K562 (cell line): ENCODE results near the gene E2F2. TPM values are rescaled to one million over a fixed set of nuclear protein-coding genes. Genes with fewer than 3 reads are reported as not detected.

Source experiments
- ARID4B ChIP-seq: sonication (generic); formaldehyde crosslinking; IDR thresholded peaks from 2 replicates; pipeline ENCODE4 v1.8.0; 2022; ENCODE audit warnings: mild to moderate bottlenecking, missing genetic modification reagents
- ESRRB ChIP-seq: fragments of 250-450 bp; sonication (Bioruptor Pico); IDR thresholded peaks from 2 replicates; pipeline ENCODE4 v1.5.0; 2020; ENCODE audit warnings: mild to moderate bottlenecking, moderate library complexity, borderline replicate concordance
- HEY1 ChIP-seq: fragments of 250-450 bp; sonication (Bioruptor Pico); IDR thresholded peaks from 2 replicates; pipeline ENCODE4 v1.5.0; 2020; ENCODE audit warnings: mild to moderate bottlenecking, moderate library complexity, borderline replicate concordance
- HMGXB4 ChIP-seq: sonication (generic); formaldehyde crosslinking; IDR thresholded peaks from 2 replicates; pipeline ENCODE4 v1.8.1; 2023; ENCODE audit warnings: mild to moderate bottlenecking, missing genetic modification reagents
- MEF2A ChIP-seq: IDR thresholded peaks from 2 replicates; pipeline ENCODE4 v1.6.1; 2011; ENCODE audit warnings: low read depth, mild to moderate bottlenecking, low read length, moderate library complexity; ENCODE audit not compliant: control insufficient read depth
- TCF3 ChIP-seq: sonication (generic); formaldehyde crosslinking; IDR thresholded peaks from 2 replicates; pipeline ENCODE4 v1.4.0; 2020; ENCODE audit warnings: mild to moderate bottlenecking, missing genetic modification reagents
- TOE1 ChIP-seq, 2 experiments: fragments of 450-650 bp in 1 of 2; sonication (generic) in 1 of 2; formaldehyde crosslinking in 1 of 2; IDR thresholded peaks; 2 replicates each; pipeline versions ENCODE4 v1.7.1 to v1.8.0; 2016 to 2022; ENCODE audit warnings: borderline replicate concordance in 2 of 2, mild to moderate bottlenecking in 2 of 2, antibody characterized with exemption in 1 of 2, inconsistent platforms in 1 of 2, low read depth in 1 of 2, missing genetic modification reagents in 1 of 2, moderate library complexity in 1 of 2
- ZBTB33 ChIP-seq: sonication (generic); formaldehyde crosslinking; IDR thresholded peaks from 2 replicates; pipeline ENCODE4 v1.8.1; 2023; ENCODE audit warnings: mild to moderate bottlenecking, missing genetic modification reagents
- ZBTB9 ChIP-seq: fragments of 450-650 bp; formaldehyde crosslinking; IDR thresholded peaks from 2 replicates; pipeline ENCODE4 v1.4.0; 2020; ENCODE audit warnings: mild to moderate bottlenecking, moderate library complexity
- ZMIZ1 ChIP-seq, 2 experiments: fragments of 150-350 bp in 1 of 2; IDR thresholded peaks; 2 replicates each; pipeline ENCODE4 v1.6.1; 2012 to 2016; ENCODE audit warnings: low read depth in 2 of 2, low read length in 2 of 2, mild to moderate bottlenecking in 1 of 2, moderate library complexity in 1 of 2
- ZNF253 ChIP-seq: fragments of 250-450 bp; sonication (Bioruptor Pico); conservative IDR thresholded peaks from 2 replicates; pipeline ENCODE4 v1.6.1; 2021; ENCODE audit warnings: mild to moderate bottlenecking
- polyA plus RNA-seq, 8 experiments: library from polyadenylated mRNA; depleted of rRNA in 4 of 8; stranded (reverse) in 5 of 8; unstranded in 3 of 8; fragments of >200 nt; fragmentation: Nextera tagmentation in 2 of 8; fragmentation: Illumina TruSeq in 1 of 8; extraction: Ambion mirVana in 2 of 8; extraction: Trizol in 1 of 8; gene quantifications; 2 replicates each; pipeline versions ENCODE4 v1.2.1 to v1.2.3, GENCODE V29; 2011 to 2014; ENCODE audit warnings: inconsistent platforms in 1 of 8, missing spikeins in 1 of 8
- total RNA-seq, 7 experiments: library from RNA; depleted of rRNA in 6 of 7; stranded (reverse); fragments of >200 nt in 6 of 7; fragmentation: Illumina TruSeq in 2 of 7; extraction: Trizol in 2 of 7; gene quantifications; 2 replicates each; pipeline versions ENCODE4 v1.2.1 to v1.2.3, GENCODE V29; 2011 to 2021; ENCODE audit warnings: low replicate concordance in 1 of 7

E2F2 gene
- total and polyA plus RNA-seq, 9 of the 15 experiments (the other 6 are each of a cell fraction or from before 2014, with no cell fraction given): 3.1 to 25.3 (median 11.4) TPM

- TF ChIP-seq ARID4B (CRISPR knock-in tag) (no peak), ESRRB (no peak), ZNF253 (CRISPR knock-in tag) (no peak), TCF3 (CRISPR knock-in tag) (no peak; the same call in 1 of the 2 replicates), ZBTB9 (CRISPR knock-in tag) (no peak), HEY1 (no peak), ZBTB33 (CRISPR knock-in tag) (no peak), HMGXB4 (CRISPR knock-in tag) (no peak), MEF2A (no peak), TOE1 (IDR thresholded peaks at IDR 0.05; ENCODE audit: borderline replicate concordance) (no peak), TOE1 (CRISPR knock-in tag; IDR thresholded peaks at IDR 0.05; ENCODE audit: borderline replicate concordance, low read depth) (no peak), ZMIZ1 (IDR thresholded peaks at IDR 0.05; ENCODE audit: low read depth in 2 of 2, low read length in 2 of 2) (0 out of 4 replicates have a peak, but pooled peaks of 1 of the 2 experiments have one; percentile 1)
Observed at GRCh38 chr1:23554481-23555269, 23.6 kb upstream of the E2F2 start (continued).
